OCI-M1 (cell line): ENCODE data around the gene LMNTD1.
A peak's percentile ranks its signal among the peaks of the same experiment; 100 is the strongest.

ENCODE experiments used
- DNase-seq: peaks from one replicate; lab custom pipeline; 2025; lab: John Stamatoyannopoulos, UW

LMNTD1 gene

GRCh38 chr12:25550186-25550585, 2.9 kb downstream of the LMNTD1 start:
- no peak for DNase-seq

GRCh38 chr12:25549120-25549519, 4.0 kb downstream of the LMNTD1 start:
- DNase-seq, result no peak

GRCh38 chr12:25546318-25546717, 6.8 kb downstream of the LMNTD1 start:
- DNase-seq, result no peak

GRCh38 chr12:25533150-25533549, 19.9 kb downstream of the LMNTD1 start:
- no peak for DNase-seq

GRCh38 chr12:25531502-25532052, 21.5 kb downstream of the LMNTD1 start:
- no peak for DNase-seq

GRCh38 chr12:25529738-25530137, 23.3 kb downstream of the LMNTD1 start:
- DNase-seq, result no peak

- DNase-seq, result no peak
Observed at GRCh38 chr12:25526778-25527177, 26.3 kb downstream of the LMNTD1 start.

GRCh38 chr12:25524366-25524765, 28.7 kb downstream of the LMNTD1 start:
- DNase-seq, result peak; percentile 37

GRCh38 chr12:25521625-25522256, 31.3 kb downstream of the LMNTD1 start:
- no peak for DNase-seq

- no peak for DNase-seq
Observed at GRCh38 chr12:25518512-25518911, 34.6 kb downstream of the LMNTD1 start.

GRCh38 chr12:25504744-25505143, 48.3 kb downstream of the LMNTD1 start:
- no peak for DNase-seq

- DNase-seq, result no peak
Observed at GRCh38 chr12:25503666-25504065, 49.4 kb downstream of the LMNTD1 start.

- DNase-seq, result no peak
Observed at GRCh38 chr12:25502596-25502995, 50.5 kb downstream of the LMNTD1 start.

GRCh38 chr12:25502118-25502517, 51.0 kb downstream of the LMNTD1 start:
- no peak for DNase-seq

- DNase-seq, result no peak
Observed at GRCh38 chr12:25501549-25501948, 51.5 kb downstream of the LMNTD1 start.

- no peak for DNase-seq
Observed at GRCh38 chr12:25500651-25501050, 52.4 kb downstream of the LMNTD1 start.

- no peak for DNase-seq
Observed at GRCh38 chr12:25497021-25497420, 56.1 kb downstream of the LMNTD1 start.

GRCh38 chr12:25496098-25496587, 56.9 kb downstream of the LMNTD1 start:
- DNase-seq, result no peak

- no peak for DNase-seq
Observed at GRCh38 chr12:25495331-25496097, 57.6 kb downstream of the LMNTD1 start.

- DNase-seq, result no peak
Observed at GRCh38 chr12:25494926-25495325, 58.2 kb downstream of the LMNTD1 start.

- no peak for DNase-seq
Observed at GRCh38 chr12:25493682-25494081, 59.4 kb downstream of the LMNTD1 start.

GRCh38 chr12:25491396-25492325, 61.4 kb downstream of the LMNTD1 start:
- no peak for DNase-seq
